HG03280 (cell line): Measurements from ENCODE around the gene IER5L.

Experiments
- ATAC-seq: cut with Tn5 transposase; IDR thresholded peaks from one replicate; pipeline ENCODE4 v1.9.1; 2021; ENCODE audit warnings: mild to moderate bottlenecking, moderate library complexity; ENCODE audit not compliant: unreplicated experiment

IER5L gene

DNA sequence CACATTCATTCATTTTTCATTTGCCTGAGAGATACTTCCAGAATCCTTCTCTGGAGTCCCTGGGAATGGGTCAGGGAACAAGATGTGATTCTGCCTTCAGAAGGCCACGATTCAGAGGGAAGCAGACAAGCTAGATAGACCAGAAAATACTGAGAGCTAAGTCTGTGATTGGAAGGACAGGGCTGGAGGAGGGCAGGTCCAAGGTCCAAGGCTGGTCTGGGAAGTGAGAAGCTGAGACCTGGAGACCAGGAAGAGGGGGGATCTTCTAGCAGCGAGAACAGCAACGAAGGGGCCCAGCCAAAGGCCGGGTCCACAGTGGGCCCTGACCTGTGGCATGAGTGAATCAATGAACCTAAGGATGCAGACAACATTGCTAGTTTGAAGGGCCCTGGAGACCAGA, 4.1 kb upstream of the IER5L start:
- ATAC-seq, result no peak

- ATAC-seq, result no peak
Measured at GRCh38 chr9:129181246-129181645, 3.2 kb upstream of the IER5L start.

DNA sequence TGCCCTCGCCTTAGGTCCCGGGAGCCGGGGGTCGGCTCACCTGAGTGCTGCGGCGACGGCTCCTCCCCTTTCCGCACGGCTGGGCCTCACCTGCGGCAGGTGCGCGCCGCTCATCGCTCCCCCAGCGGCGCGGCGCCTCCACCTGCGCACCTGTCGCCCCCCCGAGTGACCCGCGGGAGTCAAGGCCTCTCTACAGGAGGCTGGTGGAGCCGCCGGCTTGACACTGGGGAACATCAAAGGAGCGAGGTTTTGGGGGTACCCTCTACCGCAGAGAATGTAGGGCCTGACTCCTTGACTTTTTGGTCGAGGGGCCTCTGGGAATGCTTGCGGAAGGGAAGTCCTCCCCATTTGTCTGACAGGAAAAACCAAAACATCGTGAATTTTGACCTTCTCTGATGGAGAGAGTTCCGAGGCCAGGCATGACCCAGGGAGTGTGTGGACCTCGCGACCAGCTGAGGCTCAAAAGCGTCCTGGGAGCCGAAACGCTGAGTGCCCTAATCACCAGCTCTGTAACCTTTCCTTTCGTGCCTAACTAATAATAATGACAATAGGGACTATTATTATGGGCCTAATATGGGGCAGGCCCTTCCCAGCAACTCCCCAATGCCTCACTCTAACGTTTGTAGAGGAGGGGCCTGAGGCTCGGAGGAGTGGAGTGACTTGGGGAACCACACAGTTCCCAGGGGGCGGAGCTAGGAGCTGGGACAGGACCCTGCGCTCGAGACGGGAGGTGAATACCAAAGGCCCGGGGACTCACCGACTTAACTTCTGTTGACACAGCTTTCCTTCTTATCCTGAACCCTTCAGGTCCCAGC, 714 bp upstream of the IER5L start:
- ATAC-seq, result no peak

GRCh38 chr9:129177443-129177790, 644 bp downstream of the IER5L start:
- peak; percentile 30 for ATAC-seq

- ATAC-seq, result no peak
Measured at GRCh38 chr9:129176701-129177442, 1.2 kb downstream of the IER5L start.

DNA sequence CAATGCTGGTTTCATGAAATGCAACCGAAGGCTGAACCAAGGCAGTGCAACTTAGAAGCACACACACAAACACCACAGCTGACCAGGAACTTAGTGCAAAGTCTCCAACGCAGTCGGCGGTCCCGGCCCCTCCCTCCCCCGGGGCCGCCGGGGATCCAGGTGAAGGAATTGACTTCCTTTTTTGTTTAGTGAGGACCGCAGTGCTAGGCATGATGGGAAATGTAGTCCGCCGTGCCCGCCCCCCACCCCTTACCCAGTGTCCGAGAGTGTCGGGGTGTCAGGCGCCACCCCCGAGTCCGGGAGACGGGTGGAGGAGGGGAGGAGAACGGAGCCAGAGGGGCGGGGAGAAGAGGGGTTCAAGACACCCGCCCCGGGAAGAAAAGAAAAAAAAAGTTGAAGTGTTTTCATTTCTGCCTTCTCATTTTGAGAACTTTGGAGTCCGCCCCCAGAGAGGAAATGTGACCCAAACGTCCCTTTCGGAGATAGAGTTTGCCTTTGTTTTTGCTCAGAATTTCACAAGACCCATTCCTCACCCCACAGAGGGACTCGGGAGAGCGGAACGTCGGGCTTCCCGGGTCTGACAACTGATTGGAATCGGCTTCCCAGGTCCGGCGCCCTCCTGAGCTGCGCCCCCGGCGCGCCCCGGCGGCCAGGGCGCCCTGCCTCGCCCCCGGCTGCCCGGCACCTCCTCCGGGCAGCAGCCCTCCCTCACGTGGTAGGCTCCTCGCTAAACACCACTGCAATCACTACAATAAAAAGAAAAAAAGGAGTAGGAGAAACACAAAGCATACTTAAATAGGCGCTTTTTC, 2.0 kb downstream of the IER5L start:
- no peak for ATAC-seq

DNA sequence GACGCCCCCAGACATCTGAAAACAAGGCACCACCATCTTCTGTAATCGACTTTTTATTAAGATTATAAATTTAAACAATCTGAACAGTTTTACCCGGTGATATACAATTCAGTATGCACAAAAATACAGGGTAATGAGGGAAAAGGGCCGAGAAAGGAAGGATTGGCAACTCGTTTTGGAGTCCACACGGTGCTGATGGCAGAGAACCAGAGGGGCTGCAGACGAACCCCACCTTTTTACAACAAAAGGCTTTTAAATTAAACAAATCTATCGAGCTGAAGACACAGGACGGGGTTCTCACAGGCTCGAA, 2.6 kb downstream of the IER5L start:
- no peak for ATAC-seq

DNA sequence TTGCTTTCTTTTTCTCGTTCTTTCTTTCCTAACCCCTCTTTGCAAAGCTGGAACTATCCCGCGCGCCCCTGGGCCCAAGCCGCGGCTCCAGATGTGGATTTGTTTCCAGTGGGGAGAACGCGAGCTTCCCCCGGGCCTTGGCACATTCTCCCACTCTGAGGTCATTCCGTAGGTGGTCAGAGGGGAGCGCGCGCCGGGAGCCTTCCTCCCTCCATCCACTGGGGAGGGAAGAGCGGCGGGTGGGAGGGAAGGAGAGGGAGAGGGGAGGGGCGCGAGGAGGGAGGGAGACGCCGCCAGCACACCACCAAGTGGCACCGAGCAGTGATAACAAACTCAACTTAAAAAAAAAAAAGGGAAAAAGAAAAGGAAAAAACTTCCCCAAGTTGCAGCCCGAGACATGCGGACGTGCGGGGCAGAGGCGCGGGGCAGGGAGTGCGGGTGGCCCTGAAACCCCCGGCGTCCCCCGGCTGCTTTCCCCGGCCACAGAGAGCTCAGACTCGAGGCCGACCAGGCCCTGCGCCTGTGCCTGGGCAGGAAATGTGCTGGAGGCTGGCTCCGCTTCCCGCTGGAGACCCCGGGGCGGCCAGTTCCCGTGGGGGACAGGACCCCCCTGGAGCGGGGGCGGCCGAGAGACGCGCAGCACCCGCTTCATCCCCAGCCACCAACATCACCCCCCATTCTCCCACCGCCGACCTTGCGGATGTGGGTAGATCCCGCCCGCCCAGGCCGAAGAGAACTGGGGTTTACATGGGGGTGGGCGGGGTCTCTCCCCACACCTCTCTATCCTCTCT, 3.1 kb downstream of the IER5L start:
- no peak for ATAC-seq

GRCh38 chr9:129174102-129174723, 3.8 kb downstream of the IER5L start:
- ATAC-seq, result no peak

GRCh38 chr9:129173296-129174101, 4.6 kb downstream of the IER5L start:
- no peak for ATAC-seq

DNA sequence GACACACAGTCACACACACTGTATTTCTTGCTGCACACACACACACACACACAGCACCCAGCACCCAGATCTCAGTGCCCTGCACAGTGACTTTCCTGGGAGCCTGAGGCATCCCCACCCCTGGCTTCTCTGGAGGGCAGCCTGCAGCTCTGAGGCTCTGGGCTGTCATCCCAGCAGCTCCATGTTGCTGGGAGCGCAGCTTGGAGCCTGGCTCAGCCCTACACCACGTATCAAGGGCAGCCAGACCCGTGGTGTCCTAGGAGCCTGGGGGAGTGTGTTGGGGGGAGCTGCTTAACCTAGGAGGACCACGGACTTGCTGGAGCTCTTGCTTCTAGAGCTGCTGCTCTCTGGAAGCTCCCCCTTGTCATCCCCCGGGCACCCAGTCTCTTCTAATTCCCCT, 5.2 kb downstream of the IER5L start:
- no peak for ATAC-seq

DNA sequence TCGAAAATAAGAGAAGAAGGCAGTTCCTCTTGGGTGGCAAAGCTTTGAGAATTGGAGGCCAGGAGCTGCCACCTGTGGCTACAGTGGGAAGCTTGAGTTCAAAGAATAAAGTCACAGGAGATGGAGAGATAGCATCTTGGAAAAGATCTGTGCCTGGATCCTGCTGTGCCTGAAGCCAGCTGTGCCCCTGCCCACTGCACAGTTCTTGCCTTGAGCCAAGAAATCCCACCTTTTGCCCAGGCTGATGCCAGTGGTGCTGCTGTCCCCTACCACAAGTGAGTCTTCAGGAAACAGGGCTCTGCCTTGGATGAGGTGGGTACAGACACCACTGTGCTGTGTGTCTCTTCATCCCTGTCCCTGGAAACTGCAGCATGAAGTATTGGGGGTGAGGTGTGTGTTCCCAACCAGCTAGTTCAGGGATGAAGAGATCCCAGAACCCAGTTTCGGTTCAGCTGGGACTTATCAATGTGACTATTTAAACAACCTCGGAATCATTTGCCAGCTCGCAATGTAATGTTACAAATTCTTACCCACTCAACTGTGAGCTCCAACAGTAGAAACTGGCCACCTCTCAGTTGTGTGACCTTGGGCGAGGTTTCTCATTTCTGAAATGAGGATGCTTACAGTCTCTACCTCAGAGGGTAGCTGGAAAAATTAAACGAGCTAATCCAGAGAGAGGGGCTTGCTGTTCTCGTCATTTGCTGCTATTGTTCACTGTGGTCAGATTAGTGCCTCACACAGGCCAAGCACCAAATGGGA, 5.9 kb downstream of the IER5L start:
- no peak for ATAC-seq

GRCh38 chr9:129170229-129170628, 7.8 kb downstream of the IER5L start:
- no peak for ATAC-seq

DNA sequence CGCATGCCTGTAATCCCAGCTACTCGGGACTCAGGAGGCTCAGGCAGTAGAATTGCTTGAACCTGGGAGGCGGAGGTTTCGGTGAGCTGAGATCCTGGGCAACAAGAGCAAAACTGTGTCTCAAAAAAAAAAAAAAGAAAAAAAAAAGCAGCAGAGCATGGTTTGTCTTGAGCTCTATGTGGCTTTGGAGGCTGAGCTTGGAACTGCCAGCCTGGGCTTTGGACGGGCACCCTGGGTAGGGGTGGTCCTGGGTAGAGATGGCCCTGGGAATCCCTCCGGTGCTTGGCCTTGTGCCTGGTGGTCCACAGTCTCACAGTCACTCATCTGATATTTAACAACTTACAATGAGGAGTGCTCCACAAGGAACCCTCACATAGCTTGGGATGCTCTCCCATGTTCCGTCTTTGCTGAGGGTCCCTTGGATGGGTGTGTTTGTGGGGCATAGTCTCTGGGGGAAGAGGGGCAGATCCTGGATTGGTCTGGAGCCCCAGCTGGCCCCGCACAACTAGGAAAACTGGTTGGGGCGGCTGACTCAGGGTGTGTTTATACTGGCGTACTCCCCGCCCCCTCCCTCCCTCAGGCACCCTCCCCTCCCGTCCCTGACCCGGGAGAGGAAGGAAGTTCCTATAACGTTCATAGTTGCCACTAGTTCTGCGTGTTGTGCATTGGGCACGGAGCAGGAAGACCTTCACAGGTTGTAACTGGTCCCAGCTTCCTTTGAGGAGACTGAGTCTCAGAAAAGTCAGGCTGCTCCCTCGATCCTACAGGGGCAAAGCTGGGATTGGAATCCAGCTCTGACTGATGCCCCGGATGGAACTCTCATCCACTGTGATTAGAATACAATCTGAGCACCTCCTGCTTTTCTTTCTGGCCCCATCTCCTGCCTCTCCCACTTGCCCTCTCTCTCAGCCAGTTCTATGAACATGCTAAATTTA, 11.2 kb downstream of the IER5L start:
- no peak for ATAC-seq

GRCh38 chr9:129165198-129165597, 12.9 kb downstream of the IER5L start:
- no peak for ATAC-seq

DNA sequence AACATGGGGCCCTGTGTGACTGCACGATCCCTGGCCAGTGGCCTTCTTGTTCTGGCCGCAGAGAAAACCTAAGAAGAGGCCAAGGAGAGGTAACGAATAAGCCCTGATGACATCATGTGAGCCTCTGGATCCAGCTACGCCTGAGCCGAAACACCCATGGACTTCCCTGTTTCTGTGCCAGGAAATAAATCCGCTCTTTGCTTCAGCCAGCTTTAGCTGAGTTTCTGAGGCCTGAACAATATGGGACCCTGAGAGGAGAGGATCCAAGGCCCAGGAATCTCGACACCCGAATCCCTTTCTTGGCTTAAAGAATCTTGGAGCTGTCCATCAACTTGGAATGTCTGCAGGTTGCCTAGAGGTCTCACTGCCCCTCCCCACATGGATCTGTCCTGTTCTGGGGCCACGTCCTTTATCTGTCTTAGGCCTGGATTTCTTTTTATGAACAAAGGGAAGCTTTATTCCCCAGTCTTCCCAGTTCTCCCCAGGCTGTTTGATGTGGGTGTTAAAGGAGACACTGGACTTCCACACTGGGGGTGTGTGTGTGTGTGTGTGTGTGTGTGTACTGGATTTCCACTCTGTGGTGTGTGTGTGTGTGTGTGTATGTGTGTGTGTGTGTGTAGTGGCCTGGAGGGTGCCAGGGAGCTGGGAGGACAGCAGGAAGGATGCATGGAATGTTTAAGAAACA, 13.7 kb downstream of the IER5L start:
- ATAC-seq, result no peak

GRCh38 chr9:129163753-129164152, 14.3 kb downstream of the IER5L start:
- ATAC-seq, result no peak
